ENCODE measurements around the gene SDF2. TPM values are rescaled to one million over a fixed set of nuclear protein-coding genes. Genes with fewer than 3 reads are reported as not detected.

Gene SDF2
- total and polyA plus RNA-seq, 8 donors = 38.7 to 88.1 (median 44.5) TPM

DNA sequence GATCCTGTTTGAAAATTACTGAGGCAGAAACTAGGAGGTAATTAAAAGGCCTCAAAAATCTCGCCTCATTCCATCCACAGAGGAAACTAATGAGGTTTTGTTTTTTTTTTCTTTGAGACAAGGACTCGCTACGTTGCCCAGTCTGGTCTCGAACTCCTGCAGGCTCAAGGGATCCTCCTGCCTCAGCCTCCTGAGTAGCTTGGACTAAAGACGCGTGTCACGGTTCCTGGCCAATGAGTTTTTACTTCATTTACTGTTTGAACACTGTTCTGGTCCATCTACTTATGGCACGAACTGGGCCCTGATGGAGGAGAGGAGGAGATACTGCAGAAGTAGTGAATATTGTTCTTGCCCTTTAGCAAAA is 16.1 kb downstream of the SDF2 start:
- TF ChIP-seq, protein P1, sequence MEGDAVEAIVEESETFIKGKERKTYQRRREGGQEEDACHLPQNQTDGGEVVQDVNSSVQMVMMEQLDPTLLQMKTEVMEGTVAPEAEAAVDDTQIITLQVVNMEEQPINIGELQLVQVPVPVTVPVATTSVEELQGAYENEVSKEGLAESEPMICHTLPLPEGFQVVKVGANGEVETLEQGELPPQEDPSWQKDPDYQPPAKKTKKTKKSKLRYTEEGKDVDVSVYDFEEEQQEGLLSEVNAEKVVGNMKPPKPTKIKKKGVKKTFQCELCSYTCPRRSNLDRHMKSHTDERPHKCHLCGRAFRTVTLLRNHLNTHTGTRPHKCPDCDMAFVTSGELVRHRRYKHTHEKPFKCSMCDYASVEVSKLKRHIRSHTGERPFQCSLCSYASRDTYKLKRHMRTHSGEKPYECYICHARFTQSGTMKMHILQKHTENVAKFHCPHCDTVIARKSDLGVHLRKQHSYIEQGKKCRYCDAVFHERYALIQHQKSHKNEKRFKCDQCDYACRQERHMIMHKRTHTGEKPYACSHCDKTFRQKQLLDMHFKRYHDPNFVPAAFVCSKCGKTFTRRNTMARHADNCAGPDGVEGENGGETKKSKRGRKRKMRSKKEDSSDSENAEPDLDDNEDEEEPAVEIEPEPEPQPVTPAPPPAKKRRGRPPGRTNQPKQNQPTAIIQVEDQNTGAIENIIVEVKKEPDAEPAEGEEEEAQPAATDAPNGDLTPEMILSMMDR (IDR thresholded peaks at IDR 0.05) = peak in 1 of 7 experiments; percentile 13
- no peak for TF ChIP-seq POLR2AphosphoS5 (IDR thresholded peaks at IDR 0.05)
- Histone ChIP-seq H3K4me3 (peak overlapping the region; percentile 87 to 99 (median 90)), H3K4me1 (peaks cover 25 to 50% (median 49%) of the 10 kb centered on the region in 4 donors), H3K27me3 (no peaks in the 10 kb centered on the region), H3K27ac (peak overlapping the region; percentile 93 to 97 (median 94)), H3K9me3 (no peaks in the 10 kb centered on the region), H3K36me3 (peaks cover 38 to 57% (median 54%) of the 10 kb centered on the region in 4 donors)
- no peak for DNase-seq
- intact Hi-C loops (cut with DNase I; ENCODE audit: low total_unique reads) = no loop called here
- 17 to 35% (median 20%) methylated on average over 8 of the region's 8 CpGs for WGBS, 5 donors

DNA sequence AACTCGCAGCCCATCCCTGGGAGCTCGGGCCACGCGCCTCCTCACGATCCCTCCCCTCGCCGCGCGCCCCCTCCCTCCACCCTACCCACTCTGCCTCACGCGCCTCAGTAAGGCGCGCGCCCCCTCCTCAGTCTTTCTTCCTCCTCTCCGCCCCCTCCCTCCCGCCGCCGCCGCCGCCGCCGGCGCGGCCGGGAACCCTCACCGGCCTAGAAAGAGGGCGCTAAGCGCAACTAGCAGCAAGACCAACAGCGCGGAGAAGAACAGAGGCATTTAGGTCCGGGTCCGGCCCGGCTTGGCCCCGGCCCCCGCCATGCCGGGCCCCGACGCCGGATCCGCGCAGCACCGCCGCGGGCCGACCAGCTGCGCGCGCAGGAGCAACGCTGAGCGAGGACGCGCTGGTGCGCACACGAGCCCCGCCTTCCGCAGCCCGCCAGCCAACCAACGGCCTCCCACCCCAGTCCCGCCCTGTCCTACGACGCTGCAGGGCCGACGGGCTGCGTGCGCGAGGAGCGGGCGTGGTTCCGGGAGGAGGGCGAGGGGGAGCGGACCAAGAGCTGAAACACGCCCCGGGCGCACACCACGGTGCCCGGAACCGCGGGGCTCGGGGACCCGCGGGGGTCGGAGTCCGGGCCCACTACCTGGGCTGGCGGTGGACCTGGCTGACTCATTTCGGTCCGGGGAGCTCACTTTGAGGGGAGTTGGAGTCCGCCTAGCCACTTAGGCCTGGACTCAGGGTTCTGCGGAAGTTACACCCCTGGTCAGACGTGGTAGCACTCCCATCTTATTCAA is 16.7 kb downstream of the SDF2 start, which contains the start of gene BLTP2:
BLTP2 (minus strand) TSS at position 372 of the 789 bp plus-strand sequence; CDS start at position 270, 102 bp downstream.
- Histone ChIP-seq H3K36me3 (peaks cover 44 to 57% (median 54%) of the 10 kb centered on the region in 4 donors), H3K27ac (peak within 1 kb of the TSS; percentile 93 to 97 (median 94)), H3K4me3 (peak within 1 kb of the TSS; percentile 87 to 99 (median 90)), H3K27me3 (no peaks in the 10 kb centered on the region), H3K4me1 (peaks cover 25 to 50% (median 49%) of the 10 kb centered on the region in 4 donors), H3K9me3 (no peaks in the 10 kb centered on the region)
- DNase-seq = peak; percentile 97 to 99
- WGBS, 5 donors = 0 to 1% (median 1%) methylated on average over 28 to 87 of the region's 89 CpGs
- TF ChIP-seq POLR2A (IDR thresholded peaks at IDR 0.05) (peak in 2 of 4 donors; percentile 17 to 50), POLR2AphosphoS5 (IDR thresholded peaks at IDR 0.05) (peak; percentile 88 to 94 (median 90)), EP300 (IDR thresholded peaks at IDR 0.05) (no peak)
- TF ChIP-seq, protein P1 (IDR thresholded peaks at IDR 0.05) = no peak
- intact Hi-C loops (cut with DNase I; ENCODE audit: low total_unique reads) = no loop called here

- Histone ChIP-seq H3K27ac (peak overlapping the region; percentile 93 to 97 (median 94)), H3K27me3 (no peaks in the 10 kb centered on the region), H3K9me3 (no peaks in the 10 kb centered on the region), H3K36me3 (peaks cover 49 to 59% (median 58%) of the 10 kb centered on the region in 4 donors), H3K4me1 (peaks cover 25 to 50% (median 49%) of the 10 kb centered on the region in 4 donors), H3K4me3 (peak overlapping the region; percentile 87 to 99 (median 90))
- intact Hi-C loops (cut with DNase I; ENCODE audit: low total_unique reads) = no loop called here
- peak; percentile 59 to 76 for DNase-seq
- WGBS, 5 donors = 0 to 1% (median 0%) methylated on average over 18 of the region's 18 CpGs
- no peak for TF ChIP-seq EP300 (IDR thresholded peaks at IDR 0.05)
- TF ChIP-seq, protein P1 (IDR thresholded peaks at IDR 0.05) = peak in 5 of 7 experiments; percentile 34 to 53 (median 49)
- peak in 1 of 3 donors; percentile 3 for TF ChIP-seq POLR2AphosphoS5 (IDR thresholded peaks at IDR 0.05)
- TF ChIP-seq POLR2A (IDR thresholded peaks at IDR 0.05) = no peak
These were observed 17.5 kb downstream of the SDF2 start for GRCh38 chr17:28643983-28644786.

DNA sequence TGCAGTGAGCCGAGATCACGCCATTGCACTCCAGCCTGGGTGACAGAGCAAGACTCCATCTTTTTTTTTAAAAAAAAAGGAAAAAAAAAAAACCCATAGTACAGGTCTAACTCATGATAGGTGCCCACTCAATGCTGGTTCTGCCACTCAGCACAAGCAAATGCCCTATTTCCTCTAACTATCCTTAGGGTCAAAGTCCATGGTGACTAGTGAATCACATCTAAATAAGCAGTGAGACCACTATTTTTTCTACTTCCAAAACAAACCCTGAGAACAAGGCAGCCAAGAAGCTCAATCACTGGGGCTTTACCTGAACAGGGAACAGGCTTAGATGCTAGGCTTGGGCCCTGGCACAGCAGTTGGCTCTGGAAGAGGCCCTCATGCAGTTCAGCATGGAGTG is 20.1 kb downstream of the SDF2 start:
- no peaks in the 10 kb centered on the region for H3K9me3 ChIP-seq
- H3K27me3 ChIP-seq = no peaks in the 10 kb centered on the region
- H3K36me3 ChIP-seq = peaks cover 64 to 69% (median 67%) of the 10 kb centered on the region in 4 donors
- no peak for DNase-seq
- 89 to 100% (median 94%) methylated on average over 2 of the region's 2 CpGs for WGBS, 5 donors
- no peak for TF ChIP-seq POLR2AphosphoS5 (IDR thresholded peaks at IDR 0.05)
- H3K27ac ChIP-seq = no peak overlapping the region
- H3K4me1 ChIP-seq = peaks cover 18 to 41% (median 40%) of the 10 kb centered on the region in 4 donors
- no peak overlapping the region for H3K4me3 ChIP-seq
- intact Hi-C loops (cut with DNase I; ENCODE audit: low total_unique reads) = no loop called here

All from stomach (tissue), 9 donors.